ENCODE data around the gene MGAT4B.
A peak's percentile ranks its signal among the peaks of the same experiment; 100 is the strongest.
"Not testable (repeated sequence)": the region's sequence is repeated elsewhere in the genome, so short reads cannot be mapped to it uniquely, and the experiment has no call there.

MGAT4B gene

DNA sequence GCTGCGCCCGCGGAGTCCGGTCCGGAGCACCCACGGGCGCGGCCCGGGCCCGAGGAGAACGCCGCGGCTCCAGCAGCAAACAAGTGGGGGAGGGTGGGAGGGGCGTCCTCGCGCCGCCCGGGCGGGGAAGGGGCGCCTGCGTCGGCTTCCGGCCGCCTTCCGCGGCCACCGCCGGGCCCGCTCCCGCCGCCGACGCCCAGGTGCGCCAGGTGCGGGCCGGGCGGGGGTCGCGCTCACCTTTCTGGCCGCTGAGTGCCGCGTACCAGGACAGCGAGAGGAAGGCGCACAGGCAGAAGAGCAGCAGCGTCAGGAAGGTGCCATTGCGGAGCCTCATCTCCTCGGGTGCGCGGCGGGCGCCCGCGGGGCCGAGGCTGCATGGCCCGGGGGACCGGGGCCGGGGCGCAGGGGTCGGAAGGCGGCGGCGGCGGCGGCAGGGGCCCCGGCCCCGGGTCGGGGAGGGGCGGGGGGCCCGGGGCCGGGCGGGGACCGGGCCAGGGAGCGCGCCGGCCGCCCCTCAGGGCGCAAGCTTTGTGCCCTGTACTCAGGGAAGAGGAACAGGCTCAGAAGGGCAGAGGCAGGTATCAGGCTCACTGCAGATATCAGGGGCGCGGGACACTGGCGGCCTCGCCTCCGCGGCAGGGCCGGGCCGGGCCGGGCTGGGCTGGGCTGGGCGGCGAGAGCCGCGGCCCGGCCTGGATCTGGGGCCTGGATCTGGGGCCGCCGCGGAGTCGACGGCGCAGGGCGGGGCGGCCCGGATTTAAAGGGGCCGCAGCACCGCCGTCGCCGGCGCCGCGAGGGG is at the start of gene MGAT4B:
Gene MGAT4B, minus strand, starts transcription at position 617 of the 799 bp plus-strand sequence. Its CDS starts 283 bp downstream, at position 334.
- DNase-seq (ENCODE audit: low read depth in 2 of 3, low spot score in 1 of 3), result peak in 1 of 3 donors; percentile 64

DNA sequence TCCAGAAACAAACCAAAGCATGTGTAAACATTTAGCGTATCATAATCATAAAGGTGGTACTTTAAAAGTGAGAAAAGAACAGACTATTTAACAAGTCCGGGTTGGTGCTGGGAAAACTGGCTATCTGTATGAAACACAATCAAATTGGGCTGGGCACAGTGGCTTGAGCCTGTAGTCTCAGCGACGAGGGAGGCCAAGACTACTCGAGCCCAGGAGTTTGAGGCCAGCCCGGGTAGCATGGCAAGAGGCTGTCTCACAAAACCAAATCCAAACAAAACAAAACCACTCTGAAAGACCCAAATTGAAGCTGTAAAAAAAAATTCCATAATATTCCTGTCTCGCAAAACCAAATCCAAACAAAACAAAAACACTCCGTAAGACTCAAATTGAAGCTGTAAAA is 47.7 kb upstream of the MGAT4B start:
- no peak for DNase-seq (ENCODE audit: low read depth in 2 of 3, low spot score in 1 of 3)

DNA sequence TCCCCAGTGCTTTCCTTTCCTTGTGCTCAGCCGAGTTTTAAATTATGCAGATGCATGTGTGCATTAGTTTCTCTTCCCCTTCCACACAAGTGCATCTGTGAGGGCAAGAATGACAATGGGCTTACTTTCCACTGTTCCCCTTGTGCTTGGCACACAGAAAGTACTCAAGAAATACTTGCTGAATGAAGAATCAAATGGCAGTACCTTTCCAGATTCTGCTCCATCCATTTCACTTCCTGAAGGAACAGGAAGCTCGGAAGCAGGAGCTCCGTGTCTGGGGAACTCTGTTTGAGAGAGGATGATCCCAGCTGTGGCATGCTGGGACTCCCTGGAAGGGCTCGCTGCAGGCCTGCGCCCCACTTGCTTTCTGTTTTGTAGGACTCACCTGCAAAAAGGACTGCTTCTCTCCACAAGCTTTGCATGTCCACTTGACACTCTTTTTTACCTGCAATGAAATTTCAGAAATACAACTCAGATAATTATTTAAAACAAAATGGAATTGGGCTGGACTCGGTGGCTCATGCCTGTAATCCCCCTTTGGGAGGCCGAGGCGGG is 46.4 kb upstream of the MGAT4B start:
- DNase-seq (ENCODE audit: low read depth in 2 of 3, low spot score in 1 of 3), result no peak

DNA sequence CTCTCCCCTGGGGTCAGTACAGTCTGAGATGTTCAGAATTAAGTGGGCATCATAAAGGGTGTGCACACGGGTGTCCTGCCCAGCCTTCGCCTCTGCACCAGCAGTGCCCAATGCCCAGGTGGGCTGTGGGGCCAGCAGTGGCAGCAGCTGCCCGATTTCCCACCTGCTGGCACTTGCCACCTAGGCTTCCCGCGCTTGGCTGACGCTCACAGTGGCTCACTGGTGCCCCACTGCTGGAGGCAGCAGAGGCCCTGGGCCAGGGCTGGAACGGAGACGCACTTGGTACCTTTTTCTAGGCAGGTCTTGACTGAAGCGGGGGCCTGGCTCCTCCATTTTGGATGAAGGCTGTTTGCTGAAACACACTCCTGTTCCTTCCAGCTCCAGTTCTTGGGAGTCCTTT is 35.0 kb upstream of the MGAT4B start:
- no peak for DNase-seq (ENCODE audit: low read depth in 2 of 3, low spot score in 1 of 3)

DNA sequence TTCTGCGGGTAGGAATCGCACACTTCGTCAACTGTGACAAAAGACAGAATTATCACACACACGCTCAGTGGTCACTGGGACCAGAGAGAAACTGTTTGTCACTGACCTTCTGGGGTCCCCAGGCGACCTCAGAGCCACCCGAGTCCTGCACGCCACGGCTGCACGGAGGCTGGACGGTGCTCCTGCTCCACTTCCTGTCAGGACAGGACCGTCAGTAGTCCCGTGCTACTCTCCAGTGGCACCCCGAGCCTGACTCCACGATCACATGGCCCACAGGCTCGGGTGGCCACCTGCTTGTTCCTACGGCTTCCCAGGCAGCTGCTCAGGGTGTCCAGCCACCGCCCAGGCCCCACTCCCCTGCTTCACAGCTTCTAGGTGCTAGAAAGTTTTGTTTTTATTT is 34.1 kb upstream of the MGAT4B start:
- no peak for DNase-seq (ENCODE audit: low read depth in 2 of 3, low spot score in 1 of 3)

DNA sequence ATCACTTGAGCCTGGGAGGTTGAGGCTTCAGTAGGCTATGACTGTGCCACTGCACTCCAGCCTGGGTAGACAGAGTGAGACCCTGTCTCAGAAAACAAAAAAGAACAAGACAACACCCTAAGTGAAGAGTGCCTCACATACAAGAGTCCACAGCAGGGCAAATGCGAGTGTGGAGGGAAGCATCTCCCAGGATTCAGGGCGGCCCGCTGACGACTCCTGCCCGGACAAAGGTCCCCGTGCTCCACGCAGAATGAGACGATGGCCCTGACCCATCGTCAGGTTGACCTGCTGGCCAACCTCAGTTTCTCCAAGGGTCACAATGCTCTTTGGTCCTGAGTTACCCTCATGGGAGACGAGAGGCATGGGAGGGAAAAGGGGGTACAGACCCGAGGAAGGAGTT is 33.7 kb upstream of the MGAT4B start:
- DNase-seq (ENCODE audit: low read depth in 2 of 3, low spot score in 1 of 3), result no peak

DNA sequence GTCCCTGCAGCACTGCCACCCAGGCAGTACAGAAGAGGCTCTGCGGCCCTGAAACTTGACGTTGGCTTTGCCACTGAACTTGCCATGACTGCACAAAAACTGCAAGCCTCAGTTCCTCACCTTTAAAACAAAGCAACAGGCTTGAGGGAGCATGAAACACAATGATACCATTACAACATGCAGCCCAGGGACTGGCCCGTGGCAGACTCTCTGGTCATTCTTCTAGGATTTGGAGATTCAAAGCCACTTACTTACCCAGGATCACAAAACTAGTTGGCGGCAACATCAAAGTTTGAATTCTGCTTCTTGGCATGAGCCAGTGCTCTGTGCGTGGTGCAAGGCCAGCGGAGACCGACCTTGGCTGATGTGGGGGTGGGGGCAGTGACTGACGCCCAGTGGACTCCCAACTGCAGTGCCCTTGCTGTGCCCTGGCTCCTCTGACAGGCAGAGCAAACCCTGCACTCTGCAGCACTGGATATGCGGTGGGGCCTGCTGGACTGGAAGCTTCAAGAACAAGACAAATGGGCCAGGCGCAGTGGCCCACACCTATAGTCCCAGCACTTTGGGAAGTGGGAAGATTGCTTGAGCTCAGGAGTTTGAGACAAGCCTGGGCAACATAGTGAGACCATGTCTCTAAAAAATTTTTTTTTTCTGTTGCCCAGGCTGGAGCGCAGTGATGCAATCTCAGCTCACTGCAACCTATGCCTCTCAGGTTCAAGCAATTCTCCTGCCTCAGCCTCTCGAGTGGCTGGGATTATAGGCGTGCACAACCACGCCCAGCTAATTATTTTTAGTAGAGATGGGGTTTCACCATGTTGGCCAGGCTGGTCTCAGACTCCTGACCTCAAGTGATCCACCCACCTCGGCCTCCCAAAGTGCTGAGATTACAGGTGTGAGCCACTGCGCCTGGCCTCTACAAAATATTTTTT is 32.9 kb upstream of the MGAT4B start:
- DNase-seq (ENCODE audit: low read depth in 2 of 3, low spot score in 1 of 3), result no peak

DNA sequence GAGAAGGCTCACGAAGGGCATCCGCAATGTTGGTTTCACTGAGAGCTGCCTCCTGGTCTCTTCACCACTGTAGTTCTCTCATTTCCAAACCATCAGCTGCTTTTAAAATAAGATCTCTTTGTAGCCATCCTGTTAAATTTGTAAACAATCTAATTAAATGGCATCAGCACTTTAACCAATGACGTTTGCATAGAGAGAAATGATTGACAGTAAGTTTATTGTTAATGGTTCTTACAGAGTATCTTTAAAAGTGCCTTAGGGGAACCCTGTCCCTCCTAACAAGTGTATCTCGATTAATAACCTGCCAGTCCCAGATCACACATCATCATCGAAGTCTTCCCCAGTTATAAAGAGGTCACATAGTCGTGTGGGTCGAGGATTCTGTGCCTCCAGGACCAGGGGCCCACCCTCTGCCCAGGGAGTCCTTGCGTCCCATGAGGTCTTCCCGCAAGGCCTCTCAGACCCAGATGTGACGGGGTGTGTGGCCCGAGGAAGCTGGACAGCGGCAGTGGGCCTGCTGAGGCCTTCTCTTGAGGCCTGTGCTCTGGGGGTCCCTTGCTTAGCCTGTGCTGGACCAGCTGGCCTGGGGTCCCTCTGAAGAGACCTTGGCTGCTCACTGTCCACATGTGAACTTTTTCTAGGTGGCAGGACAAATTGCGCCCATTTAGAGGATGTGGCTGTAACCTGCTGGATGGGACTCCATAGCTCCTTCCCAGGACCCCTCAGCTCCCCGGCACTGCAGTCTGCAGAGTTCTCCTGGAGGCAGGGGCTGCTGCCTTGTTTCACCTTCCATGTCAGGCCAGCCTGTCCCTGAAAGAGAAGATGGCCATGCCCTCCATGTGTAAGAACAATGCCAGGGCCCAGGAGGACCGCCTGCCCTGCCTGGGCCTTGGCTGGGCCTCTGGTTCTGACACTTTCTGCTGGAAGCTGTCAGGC is 30.7 kb upstream of the MGAT4B start:
- no peak for DNase-seq (ENCODE audit: low read depth in 2 of 3, low spot score in 1 of 3)

DNA sequence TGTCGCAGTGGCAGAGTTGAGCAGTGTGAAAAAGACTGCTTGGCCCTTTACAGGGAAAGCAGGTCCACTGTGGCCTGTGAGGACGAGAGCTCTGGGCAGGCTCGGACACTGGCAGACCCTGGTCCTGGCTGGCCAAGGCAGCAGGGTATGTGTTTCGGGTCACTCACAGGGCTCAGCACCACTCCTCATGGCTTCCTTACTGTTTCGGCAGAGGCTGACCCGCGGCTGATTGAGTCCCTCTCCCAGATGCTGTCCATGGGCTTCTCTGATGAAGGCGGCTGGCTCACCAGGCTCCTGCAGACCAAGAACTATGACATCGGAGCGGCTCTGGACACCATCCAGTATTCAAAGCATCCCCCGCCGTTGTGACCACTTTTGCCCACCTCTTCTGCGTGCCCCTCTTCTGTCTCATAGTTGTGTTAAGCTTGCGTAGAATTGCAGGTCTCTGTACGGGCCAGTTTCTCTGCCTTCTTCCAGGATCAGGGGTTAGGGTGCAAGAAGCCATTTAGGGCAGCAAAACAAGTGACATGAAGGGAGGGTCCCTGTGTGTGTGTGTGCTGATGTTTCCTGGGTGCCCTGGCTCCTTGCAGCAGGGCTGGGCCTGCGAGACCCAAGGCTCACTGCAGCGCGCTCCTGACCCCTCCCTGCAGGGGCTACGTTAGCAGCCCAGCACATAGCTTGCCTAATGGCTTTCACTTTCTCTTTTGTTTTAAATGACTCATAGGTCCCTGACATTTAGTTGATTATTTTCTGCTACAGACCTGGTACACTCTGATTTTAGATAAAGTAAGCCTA is 29.8 kb upstream of the MGAT4B start:
- peak in 1 of 3 donors; percentile 20 for DNase-seq (ENCODE audit: low read depth in 2 of 3, low spot score in 1 of 3)

DNA sequence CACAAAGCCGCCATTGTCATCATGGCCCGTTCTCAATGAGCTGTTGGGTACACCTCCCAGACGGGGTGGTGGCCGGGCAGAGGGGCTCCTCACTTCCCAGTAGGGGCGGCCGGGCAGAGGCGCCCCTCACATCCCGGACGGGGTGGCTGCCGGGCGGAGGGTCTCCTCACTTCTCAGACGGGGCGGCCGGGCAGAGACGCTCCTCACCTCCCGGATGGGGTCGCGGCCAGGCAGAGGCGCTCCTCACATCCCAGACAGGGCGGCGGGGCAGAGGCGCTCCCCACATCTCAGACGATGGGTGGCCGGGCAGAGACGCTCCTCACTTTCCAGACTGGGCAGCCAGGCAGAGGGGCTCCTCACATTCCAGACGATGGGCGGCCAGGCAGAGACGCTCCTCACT is 28.2 kb upstream of the MGAT4B start:
- not testable (repeated sequence) for DNase-seq (ENCODE audit: low read depth in 2 of 3, low spot score in 1 of 3)

DNA sequence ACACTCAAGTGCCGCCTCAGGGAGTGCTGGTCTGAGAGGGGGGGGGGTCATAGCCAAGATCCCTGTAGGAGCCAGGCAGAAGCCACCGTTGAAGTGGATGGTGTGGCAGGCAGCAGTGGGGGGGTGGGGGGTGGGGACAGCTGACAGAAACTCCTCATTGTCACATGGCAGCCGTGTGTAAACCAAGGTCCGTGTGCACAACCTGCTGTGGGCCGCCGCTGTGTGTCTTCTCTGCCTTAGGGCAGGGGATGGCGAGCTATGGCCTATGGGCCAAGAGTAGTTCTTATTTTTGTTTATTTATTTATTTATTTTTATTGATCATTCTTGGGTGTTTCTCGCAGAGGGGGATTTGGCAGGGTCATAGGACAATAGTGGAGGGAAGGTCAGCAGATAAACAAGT is 27.5 kb upstream of the MGAT4B start:
- DNase-seq (ENCODE audit: low read depth in 2 of 3, low spot score in 1 of 3), result no peak

DNA sequence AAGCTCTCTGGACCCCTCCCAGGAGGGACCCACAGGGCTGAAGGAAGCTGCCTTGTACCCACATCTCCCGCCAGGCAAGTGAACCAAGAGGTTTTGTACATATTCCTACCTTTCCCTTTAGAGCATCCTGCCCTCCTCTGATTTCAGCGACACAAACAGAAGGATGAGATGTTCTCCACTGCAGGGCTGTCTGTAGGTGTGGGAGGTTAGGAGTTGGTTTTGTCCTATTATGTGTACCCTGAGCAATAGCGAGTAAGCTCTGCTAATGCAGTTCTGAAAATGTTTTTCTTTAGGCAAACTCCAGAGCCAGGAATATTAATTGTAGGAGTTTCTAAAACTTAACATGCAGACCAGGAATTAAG is 27.0 kb upstream of the MGAT4B start:
- DNase-seq (ENCODE audit: low read depth in 2 of 3, low spot score in 1 of 3), result no peak

DNA sequence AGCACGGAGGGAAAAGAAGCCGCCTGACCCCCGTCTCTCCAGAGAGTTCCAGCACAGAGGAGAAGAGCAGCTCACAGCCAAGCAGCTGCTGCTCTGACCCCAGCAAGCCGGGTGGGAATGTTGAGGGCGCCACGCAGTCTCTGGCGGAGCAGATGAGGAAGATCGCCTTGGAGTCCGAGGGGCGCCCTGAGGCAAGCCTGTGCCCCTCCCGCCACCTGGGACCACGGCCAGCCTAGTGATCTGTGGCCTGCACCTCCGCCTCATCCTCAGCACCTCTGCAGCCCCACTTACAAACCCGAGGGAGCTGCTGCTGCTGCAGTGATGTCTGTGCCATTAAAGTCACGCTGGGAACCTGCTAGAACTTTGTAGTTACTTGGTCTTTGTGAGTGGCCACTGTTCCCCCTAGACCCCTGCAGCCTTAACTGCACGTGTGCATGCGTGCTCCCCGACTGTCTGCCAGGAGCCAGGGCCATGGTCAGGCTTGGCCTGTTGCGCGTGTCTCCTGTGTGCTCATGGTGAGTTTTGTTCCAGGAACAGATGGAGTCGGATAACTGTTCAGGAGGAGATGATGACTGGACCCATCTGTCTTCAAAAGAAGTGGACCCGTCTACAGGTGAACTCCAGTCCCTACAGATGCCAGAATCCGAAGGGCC is 26.5 kb upstream of the MGAT4B start:
- no peak for DNase-seq (ENCODE audit: low read depth in 2 of 3, low spot score in 1 of 3)

DNA sequence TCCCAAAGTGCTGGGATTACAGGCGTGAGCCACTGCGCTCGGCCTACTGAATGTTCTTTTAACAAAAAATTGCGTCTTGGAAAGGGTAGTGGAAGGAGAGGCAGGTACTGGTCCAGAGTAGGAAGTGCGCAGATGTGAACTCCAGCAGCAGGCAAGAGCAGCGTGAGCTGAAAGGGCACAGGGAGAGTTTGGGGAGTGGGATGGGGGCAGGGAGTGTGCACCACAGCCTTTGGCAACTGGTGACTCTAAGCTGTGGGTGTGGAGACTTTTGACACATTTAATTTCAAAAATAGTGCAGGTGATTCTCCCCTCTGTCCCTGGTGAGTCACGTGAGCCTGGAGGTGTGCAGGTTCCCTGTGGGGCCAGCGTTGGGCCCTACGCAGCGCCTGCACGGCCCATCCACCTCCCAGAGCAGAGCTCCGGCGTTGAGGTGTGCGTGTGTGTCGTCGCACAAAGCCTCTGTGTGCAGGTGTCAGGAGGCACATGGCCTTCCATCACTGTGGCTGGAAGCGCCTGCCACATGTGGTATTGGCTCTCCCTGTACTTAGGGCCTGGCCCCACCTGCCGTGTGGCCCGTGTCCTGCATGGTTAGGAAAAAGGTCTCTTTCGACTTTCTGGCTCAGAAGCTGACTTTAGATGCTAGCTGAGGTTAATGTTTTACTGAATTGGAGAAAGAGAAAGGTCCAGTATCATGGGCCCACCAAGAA is 25.5 kb upstream of the MGAT4B start:
- DNase-seq (ENCODE audit: low read depth in 2 of 3, low spot score in 1 of 3), result no peak

DNA sequence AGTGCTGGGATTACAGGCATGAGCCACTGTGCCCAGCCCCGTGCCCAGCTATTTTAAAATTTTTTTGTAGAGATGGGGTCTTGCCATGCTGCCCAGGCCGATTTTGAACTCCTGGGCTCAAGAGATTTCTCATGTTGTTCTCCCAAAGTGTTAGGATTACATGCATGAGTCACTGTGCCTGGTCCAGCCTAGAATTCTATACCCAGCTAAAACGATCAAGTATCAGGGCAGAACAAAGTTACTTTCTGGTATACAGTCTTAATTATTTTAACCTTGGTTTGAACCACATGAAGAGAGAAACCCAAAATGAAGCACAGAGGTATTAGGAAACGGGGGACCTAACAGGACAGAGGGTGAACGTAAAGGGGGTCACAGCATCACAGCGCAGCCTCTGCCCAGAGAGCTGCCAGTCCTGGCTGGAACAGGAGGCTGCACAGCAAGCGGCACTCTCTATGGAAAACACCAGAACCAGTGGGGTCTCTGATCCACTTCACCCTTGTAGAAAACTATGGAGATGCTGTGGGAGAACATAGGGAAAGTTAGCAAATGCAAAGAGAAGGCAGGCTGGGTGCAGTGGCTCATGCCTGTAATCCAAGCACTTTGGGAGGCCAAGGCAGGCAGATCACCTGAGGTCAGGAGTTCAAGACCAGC is 24.3 kb upstream of the MGAT4B start:
- DNase-seq (ENCODE audit: low read depth in 2 of 3, low spot score in 1 of 3), result no peak

DNA sequence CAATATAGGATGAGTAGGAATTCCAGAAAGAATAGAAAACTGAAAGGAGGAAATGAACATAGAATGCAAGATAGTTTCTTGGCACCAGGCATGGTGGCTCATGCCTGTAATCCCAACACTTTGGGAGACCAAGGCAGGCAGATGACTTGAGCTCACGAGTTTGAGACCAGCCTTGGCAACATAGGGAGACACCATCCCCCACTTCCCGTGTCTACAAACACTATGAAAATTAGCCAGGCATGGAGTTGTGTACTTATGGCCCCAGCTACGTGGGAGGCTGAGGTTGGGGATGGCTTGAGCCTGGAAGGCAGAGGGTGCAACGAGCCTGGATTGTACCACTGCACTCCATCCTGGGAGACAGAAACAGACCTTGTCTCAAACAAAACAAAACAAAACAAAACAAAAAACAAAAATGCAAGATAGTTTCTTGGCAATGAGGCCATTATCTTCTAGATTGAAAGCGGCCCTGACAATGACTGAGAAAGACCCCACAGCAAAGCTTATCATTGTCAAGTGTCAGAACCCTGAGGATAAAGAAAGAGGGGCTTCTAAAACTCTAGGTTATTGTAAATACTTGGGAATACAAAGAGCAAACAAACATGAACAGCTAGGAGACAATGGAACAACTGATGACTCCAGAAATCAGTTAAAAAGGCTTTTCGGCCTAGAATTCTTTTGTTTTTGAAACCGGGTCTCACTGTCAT is 23.2 kb upstream of the MGAT4B start:
- DNase-seq (ENCODE audit: low read depth in 2 of 3, low spot score in 1 of 3), result no peak

DNA sequence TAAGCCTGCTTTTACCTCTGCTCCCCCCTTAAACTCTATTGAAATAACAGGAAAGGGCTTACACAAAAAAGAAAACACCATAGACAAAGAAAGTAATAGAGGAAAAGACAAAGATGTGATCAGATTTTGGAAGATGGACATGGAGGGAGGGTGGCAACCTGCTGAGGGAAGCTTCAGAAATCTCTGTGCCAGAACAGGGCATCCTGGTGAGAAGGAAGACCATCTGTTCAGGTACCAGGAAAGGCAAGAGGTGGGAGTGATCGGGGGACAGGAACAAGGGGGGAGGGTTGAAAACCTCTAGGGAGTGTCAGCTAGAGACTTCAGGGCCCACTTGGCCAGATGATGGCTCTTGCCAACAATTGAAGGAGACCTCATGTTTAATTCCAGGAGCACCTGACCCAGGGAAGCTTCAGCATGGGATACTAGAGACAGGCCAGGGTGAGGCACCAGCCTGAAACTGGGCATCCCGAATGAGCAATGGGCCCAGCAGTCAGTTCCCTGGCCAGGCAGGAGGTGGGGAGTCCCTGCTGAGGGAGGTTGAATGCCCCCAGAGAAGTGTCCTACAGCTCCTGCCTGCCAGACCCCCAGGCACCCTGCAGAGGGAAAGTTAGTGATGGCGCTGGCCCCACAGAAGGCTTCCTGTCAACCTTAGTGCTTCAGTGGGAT is 22.2 kb upstream of the MGAT4B start:
- no peak for DNase-seq (ENCODE audit: low read depth in 2 of 3, low spot score in 1 of 3)

Data from stimulated activated CD4-positive, alpha-beta T cell treated with anti-CD3 and anti-CD28 coated beads, Interleukin-12 subunit alpha, Interleukin-12 subunit beta, amount 100 ng/mL, for 48 hours (primary cell).